ENCODE results near the gene S100G. TPM values are rescaled to one million over a fixed set of nuclear protein-coding genes. Genes with fewer than 3 reads are reported as not detected.

The S100G gene
- total and polyA plus RNA-seq, 7 donors = not detected

DNA sequence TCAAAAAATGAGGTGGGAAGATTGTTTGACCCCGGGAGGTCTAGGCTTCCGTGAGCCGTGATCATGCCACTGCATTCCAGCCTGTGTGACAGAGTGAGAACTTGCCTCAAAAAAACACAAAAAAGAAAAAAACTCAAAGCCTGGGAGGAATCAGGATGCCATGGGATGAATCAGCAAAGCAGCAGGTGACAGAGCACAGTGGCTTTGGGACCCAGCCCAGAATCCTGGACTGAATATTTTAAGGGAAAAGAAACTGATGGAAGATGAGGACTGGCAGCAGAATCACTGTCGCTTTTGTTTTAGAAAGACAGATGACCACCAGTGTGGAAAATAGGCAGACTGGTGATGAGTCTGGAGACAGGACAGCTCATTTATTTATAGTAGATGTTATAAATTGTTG, 16.6 kb downstream of the S100G start:
- intact Hi-C loops (cut with DNase I) = no loop called here
- no peaks in the 10 kb centered on the region for H3K9me3 ChIP-seq
- peaks cover 0 to 4% (median 0%) of the 10 kb centered on the region in 3 donors for H3K27me3 ChIP-seq
- no peaks in the 10 kb centered on the region for H3K4me1 ChIP-seq
- H3K4me3 ChIP-seq = no peak overlapping the region
- no peak overlapping the region for H3K27ac ChIP-seq
- no peak for DNase-seq
- WGBS, 2 donors = 90 to 93% methylated on average over 4 of the region's 4 CpGs
- TF ChIP-seq POLR2AphosphoS5 (IDR thresholded peaks at IDR 0.05) = no peak
- no peak for TF ChIP-seq EP300 (IDR thresholded peaks at IDR 0.05)
- TF ChIP-seq POLR2A (IDR thresholded peaks at IDR 0.05) = no peak
- TF ChIP-seq, protein P1, sequence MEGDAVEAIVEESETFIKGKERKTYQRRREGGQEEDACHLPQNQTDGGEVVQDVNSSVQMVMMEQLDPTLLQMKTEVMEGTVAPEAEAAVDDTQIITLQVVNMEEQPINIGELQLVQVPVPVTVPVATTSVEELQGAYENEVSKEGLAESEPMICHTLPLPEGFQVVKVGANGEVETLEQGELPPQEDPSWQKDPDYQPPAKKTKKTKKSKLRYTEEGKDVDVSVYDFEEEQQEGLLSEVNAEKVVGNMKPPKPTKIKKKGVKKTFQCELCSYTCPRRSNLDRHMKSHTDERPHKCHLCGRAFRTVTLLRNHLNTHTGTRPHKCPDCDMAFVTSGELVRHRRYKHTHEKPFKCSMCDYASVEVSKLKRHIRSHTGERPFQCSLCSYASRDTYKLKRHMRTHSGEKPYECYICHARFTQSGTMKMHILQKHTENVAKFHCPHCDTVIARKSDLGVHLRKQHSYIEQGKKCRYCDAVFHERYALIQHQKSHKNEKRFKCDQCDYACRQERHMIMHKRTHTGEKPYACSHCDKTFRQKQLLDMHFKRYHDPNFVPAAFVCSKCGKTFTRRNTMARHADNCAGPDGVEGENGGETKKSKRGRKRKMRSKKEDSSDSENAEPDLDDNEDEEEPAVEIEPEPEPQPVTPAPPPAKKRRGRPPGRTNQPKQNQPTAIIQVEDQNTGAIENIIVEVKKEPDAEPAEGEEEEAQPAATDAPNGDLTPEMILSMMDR (IDR thresholded peaks at IDR 0.05) = no peak
- H3K36me3 ChIP-seq = no peaks in the 10 kb centered on the region

DNA sequence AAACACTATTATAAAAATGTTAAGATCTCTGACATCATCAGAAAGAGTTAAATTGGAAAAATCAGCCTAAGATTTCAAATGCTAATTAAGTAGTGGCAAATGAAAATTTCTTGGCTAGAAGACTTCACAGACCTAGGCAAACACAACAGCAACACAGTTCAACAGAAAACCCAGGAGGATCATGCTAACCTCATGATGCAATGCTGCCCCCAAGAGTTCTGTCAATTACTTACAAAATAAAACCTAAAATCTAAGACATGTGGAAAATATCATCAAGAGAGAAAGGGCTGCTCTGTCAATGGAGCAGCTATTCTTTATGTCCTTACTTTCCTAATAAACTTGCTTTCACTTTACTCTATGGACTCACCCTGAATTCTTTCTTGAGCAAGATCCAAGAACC, 21.0 kb downstream of the S100G start:
- Histone ChIP-seq H3K4me3 (no peak overlapping the region), H3K27me3 (peaks cover 0 to 4% (median 0%) of the 10 kb centered on the region in 3 donors), H3K4me1 (no peaks in the 10 kb centered on the region), H3K27ac (no peak overlapping the region), H3K9me3 (no peaks in the 10 kb centered on the region), H3K36me3 (no peaks in the 10 kb centered on the region)
- intact Hi-C loops (cut with DNase I) = no loop called here
- no peak for DNase-seq
- TF ChIP-seq EP300 (IDR thresholded peaks at IDR 0.05) = no peak

DNA sequence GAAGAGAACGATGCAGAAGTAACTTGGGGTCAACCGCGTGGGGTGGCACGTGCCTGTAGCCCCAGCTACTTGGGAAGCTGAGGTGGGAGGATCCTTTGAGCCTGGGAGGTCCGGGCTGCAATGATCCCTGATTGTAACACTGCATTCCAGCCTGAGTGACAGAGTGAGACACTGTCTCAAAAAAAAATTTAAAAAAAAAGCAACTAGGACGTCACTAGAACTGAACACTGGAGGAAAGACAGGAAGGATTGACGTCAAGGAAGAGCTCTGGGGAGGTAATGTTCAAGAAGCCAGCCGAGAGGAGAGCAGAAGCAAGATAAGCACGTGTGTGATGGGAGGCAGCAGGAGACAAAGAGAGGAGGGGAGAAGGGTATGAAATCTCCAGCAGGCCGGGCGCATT, 28.7 kb downstream of the S100G start:
- TF ChIP-seq EP300 (IDR thresholded peaks at IDR 0.05) (no peak), POLR2A (IDR thresholded peaks at IDR 0.05) (no peak), POLR2AphosphoS5 (IDR thresholded peaks at IDR 0.05) (no peak)
- TF ChIP-seq, protein P1 (IDR thresholded peaks at IDR 0.05) = no peak
- Histone ChIP-seq H3K4me3 (no peak overlapping the region), H3K27me3 (no peaks in the 10 kb centered on the region), H3K9me3 (no peaks in the 10 kb centered on the region), H3K4me1 (no peaks in the 10 kb centered on the region), H3K27ac (no peak overlapping the region), H3K36me3 (peaks cover 0 to 38% (median 5%) of the 10 kb centered on the region in 4 donors)
- intact Hi-C loops (cut with DNase I) = no loop called here
- DNase-seq = no peak
- 88 to 91% methylated on average over 11 of the region's 11 CpGs for WGBS, 2 donors

DNA sequence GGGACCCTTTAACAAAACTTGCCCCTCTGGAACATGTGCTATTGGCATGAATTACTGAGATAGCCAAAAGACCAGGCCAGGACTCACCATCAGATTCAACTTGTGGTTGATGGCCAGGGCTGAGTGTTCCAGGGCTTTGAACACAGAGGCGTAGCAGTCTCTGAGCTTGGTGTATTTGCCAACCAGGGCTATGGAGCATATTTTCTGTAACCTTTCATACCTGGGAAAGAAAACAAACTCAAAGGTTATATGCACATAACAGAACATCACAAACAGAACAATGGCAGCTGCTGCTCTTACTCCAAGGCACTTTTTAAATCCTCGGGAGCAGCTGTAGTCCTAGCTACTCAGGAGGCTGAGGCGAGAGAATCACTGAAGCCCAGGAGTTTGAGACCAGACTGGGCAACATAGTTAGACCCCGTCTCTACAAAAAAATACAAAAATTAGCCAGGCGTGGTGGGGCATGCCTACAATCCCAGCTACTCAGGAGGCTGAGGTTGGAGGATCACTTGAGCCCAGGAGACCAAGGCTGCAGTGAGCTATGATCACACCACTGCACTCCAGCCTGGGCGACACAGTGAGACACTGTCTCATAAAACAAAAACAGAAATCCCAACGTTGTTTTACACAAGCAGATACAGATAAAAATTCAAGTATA, 33.2 kb downstream of the S100G start:
- peaks cover 0 to 35% (median 5%) of the 10 kb centered on the region in 4 donors for H3K36me3 ChIP-seq
- H3K27ac ChIP-seq = no peak overlapping the region
- H3K4me1 ChIP-seq = no peaks in the 10 kb centered on the region
- DNase-seq = no peak
- intact Hi-C loops (cut with DNase I) = no loop called here
- no peaks in the 10 kb centered on the region for H3K27me3 ChIP-seq
- 91 to 96% methylated on average over 7 of the region's 7 CpGs for WGBS, 2 donors
- TF ChIP-seq POLR2A (IDR thresholded peaks at IDR 0.05) (no peak), EP300 (IDR thresholded peaks at IDR 0.05) (no peak), POLR2AphosphoS5 (IDR thresholded peaks at IDR 0.05) (no peak)
- TF ChIP-seq, protein P1 (IDR thresholded peaks at IDR 0.05) = no peak
- H3K9me3 ChIP-seq = no peaks in the 10 kb centered on the region
- H3K4me3 ChIP-seq = no peak overlapping the region

DNA sequence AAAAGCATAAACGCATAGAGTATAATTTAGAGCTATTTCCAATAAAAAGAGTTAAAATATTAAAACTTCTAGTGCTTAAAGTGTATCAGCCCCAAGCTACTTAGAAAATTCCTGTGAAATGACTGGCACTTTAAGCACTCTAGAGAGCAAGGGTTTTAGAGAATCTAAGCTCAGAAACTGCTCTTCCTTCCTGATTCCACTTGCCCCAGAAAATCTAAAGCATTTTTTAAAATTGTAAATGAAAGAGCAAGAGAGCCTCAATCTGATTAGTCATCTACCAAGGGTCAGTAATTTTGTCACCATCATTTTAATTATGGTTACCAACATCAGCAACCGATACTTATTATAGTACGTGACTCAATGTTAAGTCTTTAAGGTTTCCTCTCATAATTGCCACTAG, 37.6 kb downstream of the S100G start:
- intact Hi-C loops (cut with DNase I) = no loop called here
- Histone ChIP-seq H3K27ac (no peak overlapping the region), H3K36me3 (peaks cover 0 to 33% (median 3%) of the 10 kb centered on the region in 4 donors), H3K4me1 (no peaks in the 10 kb centered on the region), H3K4me3 (no peak overlapping the region), H3K9me3 (no peaks in the 10 kb centered on the region), H3K27me3 (no peaks in the 10 kb centered on the region)
- TF ChIP-seq POLR2AphosphoS5 (IDR thresholded peaks at IDR 0.05) = no peak
- no peak for TF ChIP-seq POLR2A (IDR thresholded peaks at IDR 0.05)
- no peak for TF ChIP-seq EP300 (IDR thresholded peaks at IDR 0.05)
- TF ChIP-seq, protein P1 (IDR thresholded peaks at IDR 0.05) = no peak
- whole genome bisulfite sequencing, 2 donors = 95 to 98% methylated on average over 3 of the region's 3 CpGs
- no peak for DNase-seq

Data from sigmoid colon (tissue), 7 donors.